Natural killer cell (primary cell): ENCODE data around the gene SLC25A42. TPM values are rescaled to one million over a fixed set of nuclear protein-coding genes. Genes with fewer than 3 reads are reported as not detected.

Source experiments
- ATAC-seq, 3 donors: fragments of 150-1000 bp in 2 of 3; fragments of 200-7000 bp in 1 of 3; cut with Tn5 transposase; 1 replicate in 1 of 3; 2 replicates in 2 of 3; pipeline ENCODE4 v1.10.0; 2021; ENCODE audit warnings: mild to moderate bottlenecking in 2 of 3, moderate library complexity in 2 of 3
- DNase-seq, 2 donors: peaks; one replicate each; pipeline versions ENCODE4 v3.0.0 to v3.0.0-alpha.2; 2013 to 2021; ENCODE audit warnings: mixed read lengths in 1 of 2
- H3K27ac ChIP-seq: one replicate; pipeline ENCODE4 v1.5.1; 2013; ENCODE audit warnings: mild to moderate bottlenecking, low read length
- H3K27me3 ChIP-seq: one replicate; pipeline ENCODE4 v1.6.1; 2013; ENCODE audit warnings: low read length; ENCODE audit not compliant: control insufficient read depth, insufficient read depth
- H3K36me3 ChIP-seq: one replicate; pipeline ENCODE4 v1.6.1; 2013; ENCODE audit warnings: low read length; ENCODE audit not compliant: control insufficient read depth, insufficient read depth
- H3K4me1 ChIP-seq: one replicate; pipeline ENCODE4 v1.6.1; 2013; ENCODE audit warnings: low read length; ENCODE audit not compliant: control insufficient read depth, insufficient read depth
- H3K4me3 ChIP-seq: one replicate; pipeline ENCODE4 v1.5.1; 2013; ENCODE audit warnings: low read length
- H3K9me3 ChIP-seq: one replicate; pipeline ENCODE4 v1.6.1; 2013; ENCODE audit warnings: low read length; ENCODE audit not compliant: control insufficient read depth, insufficient read depth
- H3K27ac Mint-ChIP-seq, 2 donors: one replicate each; pipeline ENCODE4 v1.8.0; 2022; ENCODE audit warnings: mild to moderate bottlenecking in 2 of 2, mixed read lengths in 2 of 2, moderate library complexity in 1 of 2
- H3K27me3 Mint-ChIP-seq, 2 donors: one replicate each; pipeline ENCODE4 v1.8.0; 2022; ENCODE audit warnings: low read depth in 2 of 2, mixed read lengths in 2 of 2
- H3K36me3 Mint-ChIP-seq: one replicate; pipeline ENCODE4 v1.8.0; 2022; ENCODE audit warnings: mixed read lengths
- H3K4me1 Mint-ChIP-seq, 2 donors: one replicate each; pipeline ENCODE4 v1.8.0; 2022; ENCODE audit warnings: mixed read lengths in 2 of 2
- H3K4me3 Mint-ChIP-seq: one replicate; pipeline ENCODE4 v1.8.0; 2022; ENCODE audit warnings: mild to moderate bottlenecking, moderate library complexity, mixed read lengths
- H3K9me3 Mint-ChIP-seq, 2 donors: one replicate each; pipeline ENCODE4 v1.8.0; 2022; ENCODE audit warnings: mixed read lengths in 2 of 2
- CTCF ChIP-seq: fragments of 200-600 bp; IDR thresholded peaks from one replicate; pipeline ENCODE4 v1.8.0; 2022; ENCODE audit warnings: antibody characterized with exemption
- WGBS: methylation state at CpG from one replicate; pipeline ENCODE4 v1.1.7; 2013; ENCODE audit warnings: missing lambda C conversion rate; ENCODE audit not compliant: insufficient coverage; 5-methylcytosine and 5-hydroxymethylcytosine counted together
- intact Hi-C: fragments of 100-400 bp; cut with micrococcal nuclease; formaldehyde crosslinking; loops from one replicate; pipeline ENCODE4 v1.14.2; 2022
- total RNA-seq, 4 donors: library from RNA; stranded (reverse); fragments of 120-200 nt in 1 of 4; gene quantifications; one replicate each; pipeline versions ENCODE4 v1.2.3 to v1.2.4, GENCODE V29; 2013 to 2022

SLC25A42 gene
- total RNA-seq, 3 donors from 2014 or later (not counting 1 experiment from before 2014, with no cell fraction given): 34.6 to 50.3 (median 41.8) TPM

- H3K4me3 Mint-ChIP-seq: no peak overlapping the region
- H3K36me3 Mint-ChIP-seq: no peaks in the 10 kb centered on the region
- H3K4me3 ChIP-seq: no peak overlapping the region
- H3K4me1 Mint-ChIP-seq: no peaks in the 10 kb centered on the region
- no peak for DNase-seq
- intact Hi-C loops: no loop called here
- H3K27ac ChIP-seq: no peak overlapping the region
- no peaks in the 10 kb centered on the region for H3K9me3 ChIP-seq
- ATAC-seq: no peak
- no peaks in the 10 kb centered on the region for H3K27me3 Mint-ChIP-seq
- peaks cover 5% of the 10 kb centered on the region for H3K36me3 ChIP-seq
- no peaks in the 10 kb centered on the region for H3K27me3 ChIP-seq
- H3K4me1 ChIP-seq: peaks cover 4% of the 10 kb centered on the region
- WGBS: 78% methylated on average over 8 of the region's 10 CpGs
- no peak overlapping the region for H3K27ac Mint-ChIP-seq
- H3K9me3 Mint-ChIP-seq: peaks cover 0 to 3% of the 10 kb centered on the region in 2 donors
- no peak for TF ChIP-seq CTCF
Observed at GRCh38 chr19:19155495-19156219, 91.9 kb downstream of the SLC25A42 start.

- peaks cover 0 to 8% of the 10 kb centered on the region in 2 donors for H3K4me1 Mint-ChIP-seq
- H3K27ac Mint-ChIP-seq: no peak overlapping the region
- Histone ChIP-seq H3K4me3 (no peak overlapping the region), H3K27ac (no peak overlapping the region), H3K27me3 (no peaks in the 10 kb centered on the region), H3K36me3 (peaks cover 5% of the 10 kb centered on the region), H3K9me3 (no peaks in the 10 kb centered on the region), H3K4me1 (peaks cover 5% of the 10 kb centered on the region)
- peaks cover 0 to 3% of the 10 kb centered on the region in 2 donors for H3K27me3 Mint-ChIP-seq
- no peak for TF ChIP-seq CTCF
- intact Hi-C loops: no loop called here
- H3K36me3 Mint-ChIP-seq: no peaks in the 10 kb centered on the region
- peaks cover 0 to 3% of the 10 kb centered on the region in 2 donors for H3K9me3 Mint-ChIP-seq
- WGBS: 72% methylated on average over 6 of the region's 6 CpGs
- ATAC-seq (no peak), DNase-seq (no peak)
- H3K4me3 Mint-ChIP-seq: no peak overlapping the region
Observed at GRCh38 chr19:19157808-19158207, 94.0 kb downstream of the SLC25A42 start.

- 100% methylated on average over 1 of the region's 4 CpGs for WGBS
- Histone ChIP-seq H3K4me1 (peaks cover 5% of the 10 kb centered on the region), H3K27ac (no peak overlapping the region), H3K4me3 (no peak overlapping the region), H3K9me3 (no peaks in the 10 kb centered on the region), H3K36me3 (peaks cover 5% of the 10 kb centered on the region), H3K27me3 (no peaks in the 10 kb centered on the region)
- Mint-ChIP-seq H3K4me3 (no peak overlapping the region), H3K27ac (no peak overlapping the region), H3K9me3 (peaks cover 0 to 3% of the 10 kb centered on the region in 2 donors), H3K36me3 (no peaks in the 10 kb centered on the region), H3K27me3 (peaks cover 0 to 3% of the 10 kb centered on the region in 2 donors), H3K4me1 (peaks cover 0 to 8% of the 10 kb centered on the region in 2 donors)
- TF ChIP-seq CTCF: no peak
- intact Hi-C loops: no loop called here
- no peak for DNase-seq
- no peak for ATAC-seq
Observed at GRCh38 chr19:19159534-19159933, 95.7 kb downstream of the SLC25A42 start.
